Left lung (tissue), 10 donors: Measurements from ENCODE around the gene DPCD. TPM values are rescaled to one million over a fixed set of nuclear protein-coding genes. Genes with fewer than 3 reads are reported as not detected.
"Not testable (repeated sequence)": the region's sequence is repeated elsewhere in the genome, so short reads cannot be mapped to it uniquely, and the experiment has no call there.

Experiments
- ATAC-seq: fragments of 200-7000 bp; cut with Tn5 transposase; one replicate; pipeline ENCODE4 v1.9.1; 2020; ENCODE audit warnings: moderate library complexity
- DNase-seq, 4 donors: peaks; one replicate each; pipeline ENCODE4 v3.0.0-alpha.2; 2013 to 2020
- H3K27ac ChIP-seq, 2 donors: fragments of 200-600 bp; sonication (generic) in 1 of 2; one replicate each; pipeline versions ENCODE4 v1.5.0 to v1.8.0; 2020 to 2021
- H3K27me3 ChIP-seq, 2 donors: fragments of 200-600 bp; sonication (generic) in 1 of 2; one replicate each; pipeline versions ENCODE4 v1.5.0 to v1.8.0; 2020 to 2021
- H3K36me3 ChIP-seq, 2 donors: fragments of 200-600 bp; sonication (generic) in 1 of 2; one replicate each; pipeline versions ENCODE4 v1.5.0 to v1.8.0; 2020 to 2021
- H3K4me1 ChIP-seq, 2 donors: fragments of 200-600 bp; one replicate each; pipeline ENCODE4 v1.8.0; 2021
- H3K4me3 ChIP-seq, 2 donors: fragments of 200-600 bp; sonication (generic) in 1 of 2; one replicate each; pipeline versions ENCODE4 v1.5.0 to v1.8.0; 2020 to 2021; ENCODE audit warnings: mild to moderate bottlenecking in 1 of 2
- H3K9me3 ChIP-seq, 2 donors: fragments of 200-600 bp; sonication (generic) in 1 of 2; one replicate each; pipeline versions ENCODE4 v1.5.0 to v1.8.0; 2020 to 2021
- intact Hi-C, 2 donors: fragments of 100-400 bp; cut with DNase I; formaldehyde crosslinking; loops; one replicate each; pipeline versions ENCODE4 v1.11.2 to v1.14.2; 2022
- polyA plus RNA-seq, 6 donors: library from polyadenylated mRNA; unstranded; fragments of 120-200 nt; gene quantifications; one replicate each; pipeline ENCODE4 v1.2.1, GENCODE V29; 2013; ENCODE audit not compliant: insufficient read length in 6 of 6
- total RNA-seq, 2 donors: library from RNA; stranded (reverse); fragmentation: NEBNext Ultra II Directional; extraction: Animal tissue kit (Norgen Biotek cat#: 25700); gene quantifications; one replicate each; pipeline ENCODE4 v1.2.1, GENCODE V29; 2021
- TF ChIP-seq, protein P1 (sequence below), 2 donors: fragments of 200-600 bp; sonication (generic) in 1 of 2; IDR thresholded peaks; one replicate each; pipeline versions ENCODE4 v1.5.0 to v1.8.0; 2021; ENCODE audit warnings: antibody characterized with exemption in 2 of 2
- donor health status: DM: no; HTN: yes; CAD: no.
- donor health status: DM: no; HTN: no; CAD: no.

Gene DPCD
- total and polyA plus RNA-seq, 8 donors, result 13.5 to 36.1 (median 31.7) TPM

DNA sequence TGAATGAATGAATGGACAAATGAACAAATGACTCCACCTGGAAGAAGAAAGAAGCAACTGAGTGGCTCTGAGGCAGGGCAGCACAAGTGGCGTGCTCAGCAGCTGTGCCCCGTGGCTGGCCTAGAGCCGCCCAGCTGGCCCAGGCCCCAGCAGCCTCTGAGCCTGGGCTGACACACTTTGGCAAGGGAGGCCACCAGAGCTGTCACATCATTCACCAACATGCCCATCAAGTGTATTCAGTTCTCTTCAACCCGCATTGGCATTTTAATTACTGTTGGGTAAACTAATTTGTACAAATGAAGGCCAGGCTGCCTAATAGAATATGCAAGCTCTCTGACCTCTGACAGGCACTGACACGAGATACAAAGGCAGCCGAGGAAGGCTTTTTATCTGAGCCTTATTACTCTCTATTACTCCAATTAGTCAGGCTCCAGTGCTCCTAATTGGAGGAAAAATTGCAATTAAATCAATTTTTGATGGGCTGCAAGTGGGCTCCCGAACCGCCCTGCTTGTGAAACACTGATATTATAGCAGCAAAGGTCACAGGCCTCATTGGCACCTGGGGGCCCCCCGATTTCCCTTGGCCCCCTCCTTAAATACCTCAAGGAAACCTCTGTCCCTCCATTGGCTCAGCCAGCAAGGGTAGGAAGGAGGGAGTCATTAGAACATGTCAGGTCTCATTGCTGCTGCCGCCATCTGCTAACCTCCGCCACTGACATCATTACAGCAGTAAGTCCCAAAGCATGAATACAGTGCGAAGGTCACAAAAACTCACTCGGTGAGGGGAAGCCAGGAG, 41.9 kb downstream of the DPCD start:
- ATAC-seq (no peak), DNase-seq (no peak)
- no peaks in the 10 kb centered on the region for H3K9me3 ChIP-seq
- TF ChIP-seq, protein P1, sequence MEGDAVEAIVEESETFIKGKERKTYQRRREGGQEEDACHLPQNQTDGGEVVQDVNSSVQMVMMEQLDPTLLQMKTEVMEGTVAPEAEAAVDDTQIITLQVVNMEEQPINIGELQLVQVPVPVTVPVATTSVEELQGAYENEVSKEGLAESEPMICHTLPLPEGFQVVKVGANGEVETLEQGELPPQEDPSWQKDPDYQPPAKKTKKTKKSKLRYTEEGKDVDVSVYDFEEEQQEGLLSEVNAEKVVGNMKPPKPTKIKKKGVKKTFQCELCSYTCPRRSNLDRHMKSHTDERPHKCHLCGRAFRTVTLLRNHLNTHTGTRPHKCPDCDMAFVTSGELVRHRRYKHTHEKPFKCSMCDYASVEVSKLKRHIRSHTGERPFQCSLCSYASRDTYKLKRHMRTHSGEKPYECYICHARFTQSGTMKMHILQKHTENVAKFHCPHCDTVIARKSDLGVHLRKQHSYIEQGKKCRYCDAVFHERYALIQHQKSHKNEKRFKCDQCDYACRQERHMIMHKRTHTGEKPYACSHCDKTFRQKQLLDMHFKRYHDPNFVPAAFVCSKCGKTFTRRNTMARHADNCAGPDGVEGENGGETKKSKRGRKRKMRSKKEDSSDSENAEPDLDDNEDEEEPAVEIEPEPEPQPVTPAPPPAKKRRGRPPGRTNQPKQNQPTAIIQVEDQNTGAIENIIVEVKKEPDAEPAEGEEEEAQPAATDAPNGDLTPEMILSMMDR (IDR thresholded peaks at IDR 0.05), result no peak
- H3K27me3 ChIP-seq, result no peaks in the 10 kb centered on the region
- no peak overlapping the region for H3K27ac ChIP-seq
- H3K36me3 ChIP-seq, result peaks cover 0 to 20% of the 10 kb centered on the region in 2 donors
- H3K4me3 ChIP-seq, result no peak overlapping the region
- intact Hi-C loops, result no loop called here
- H3K4me1 ChIP-seq, result no peaks in the 10 kb centered on the region

DNA sequence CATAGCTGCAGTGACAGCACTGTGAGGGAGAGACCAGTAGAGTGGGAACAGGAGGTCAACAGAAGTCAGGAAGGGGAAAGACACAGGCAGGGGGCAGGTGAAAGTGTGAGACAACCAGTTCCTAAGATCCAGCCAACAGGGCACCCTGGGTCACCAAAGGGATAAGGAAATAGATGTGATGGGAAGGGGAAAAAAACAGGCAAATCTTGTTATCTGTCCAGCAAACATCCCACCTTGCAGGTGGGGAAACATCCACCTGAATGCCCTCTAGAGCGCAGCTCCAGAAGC, 42.5 kb downstream of the DPCD start:
- no peaks in the 10 kb centered on the region for H3K4me1 ChIP-seq
- DNase-seq, result no peak
- no peak overlapping the region for H3K27ac ChIP-seq
- intact Hi-C loops, result no loop called here
- H3K27me3 ChIP-seq, result no peaks in the 10 kb centered on the region
- H3K36me3 ChIP-seq, result peaks cover 0 to 18% of the 10 kb centered on the region in 2 donors
- no peak for ATAC-seq
- H3K9me3 ChIP-seq, result no peaks in the 10 kb centered on the region
- no peak overlapping the region for H3K4me3 ChIP-seq
- TF ChIP-seq, protein P1 (IDR thresholded peaks at IDR 0.05), result no peak

DNA sequence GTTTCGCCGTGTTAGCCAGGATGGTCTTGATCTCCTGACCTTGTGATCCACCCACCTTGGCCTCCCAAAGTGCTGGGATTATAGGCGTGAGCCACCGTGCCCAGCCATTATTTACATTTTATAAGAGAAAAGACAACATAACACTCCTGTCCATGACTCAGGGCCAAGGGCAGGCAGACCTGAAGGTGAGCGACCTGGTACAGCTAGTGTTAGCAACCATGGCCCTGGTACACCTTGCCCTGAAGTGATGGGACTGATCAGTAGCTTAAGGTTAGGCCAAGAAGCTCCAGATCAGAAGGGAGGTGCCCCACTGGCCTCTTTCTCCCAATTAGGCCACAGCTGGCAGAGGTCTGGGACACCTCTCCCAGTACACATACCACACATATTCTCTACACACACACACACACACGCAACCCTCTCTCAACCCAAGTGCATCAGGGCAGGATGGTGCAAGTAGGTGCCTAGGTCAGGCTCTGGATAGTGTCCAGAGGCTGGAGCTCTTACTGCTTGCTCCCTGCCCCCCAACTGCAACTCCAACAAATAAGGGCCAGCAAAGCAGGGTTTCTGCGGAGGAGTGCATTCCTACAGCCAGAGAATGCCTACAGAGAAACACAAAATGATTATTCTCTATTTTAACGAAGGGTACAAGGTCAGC, 43.8 kb downstream of the DPCD start:
- Histone ChIP-seq H3K9me3 (no peaks in the 10 kb centered on the region), H3K27ac (no peak overlapping the region), H3K27me3 (no peaks in the 10 kb centered on the region), H3K4me3 (no peak overlapping the region), H3K4me1 (no peaks in the 10 kb centered on the region), H3K36me3 (peaks cover 0 to 16% of the 10 kb centered on the region in 2 donors)
- intact Hi-C loops, result no loop called here
- TF ChIP-seq, protein P1 (IDR thresholded peaks at IDR 0.05), result no peak
- DNase-seq (no peak), ATAC-seq (peak; percentile 76)

DNA sequence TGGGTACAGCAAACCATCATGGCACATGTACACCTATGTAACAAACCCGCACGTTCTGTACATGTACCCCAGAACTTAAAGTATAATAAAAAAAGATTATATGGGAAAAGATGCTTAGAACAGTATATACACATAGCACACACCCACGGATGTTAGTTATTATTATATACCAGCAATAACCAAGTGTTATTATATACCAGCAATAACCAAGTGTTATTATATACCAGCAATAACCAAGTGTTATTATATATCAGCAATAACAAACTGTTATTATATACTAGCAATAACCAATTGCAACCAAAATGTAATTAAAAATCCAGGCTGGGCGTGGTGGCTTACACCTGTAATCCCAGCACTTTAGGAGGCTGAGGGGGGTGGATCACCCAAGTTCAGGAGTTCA, 45.4 kb downstream of the DPCD start:
- H3K36me3 ChIP-seq, result peaks cover 0 to 19% of the 10 kb centered on the region in 2 donors
- DNase-seq, H3K4me3 ChIP-seq, ATAC-seq, H3K27ac ChIP-seq, H3K9me3 ChIP-seq, H3K4me1 ChIP-seq, H3K27me3 ChIP-seq, intact Hi-C loops: not testable (repeated sequence)

DNA sequence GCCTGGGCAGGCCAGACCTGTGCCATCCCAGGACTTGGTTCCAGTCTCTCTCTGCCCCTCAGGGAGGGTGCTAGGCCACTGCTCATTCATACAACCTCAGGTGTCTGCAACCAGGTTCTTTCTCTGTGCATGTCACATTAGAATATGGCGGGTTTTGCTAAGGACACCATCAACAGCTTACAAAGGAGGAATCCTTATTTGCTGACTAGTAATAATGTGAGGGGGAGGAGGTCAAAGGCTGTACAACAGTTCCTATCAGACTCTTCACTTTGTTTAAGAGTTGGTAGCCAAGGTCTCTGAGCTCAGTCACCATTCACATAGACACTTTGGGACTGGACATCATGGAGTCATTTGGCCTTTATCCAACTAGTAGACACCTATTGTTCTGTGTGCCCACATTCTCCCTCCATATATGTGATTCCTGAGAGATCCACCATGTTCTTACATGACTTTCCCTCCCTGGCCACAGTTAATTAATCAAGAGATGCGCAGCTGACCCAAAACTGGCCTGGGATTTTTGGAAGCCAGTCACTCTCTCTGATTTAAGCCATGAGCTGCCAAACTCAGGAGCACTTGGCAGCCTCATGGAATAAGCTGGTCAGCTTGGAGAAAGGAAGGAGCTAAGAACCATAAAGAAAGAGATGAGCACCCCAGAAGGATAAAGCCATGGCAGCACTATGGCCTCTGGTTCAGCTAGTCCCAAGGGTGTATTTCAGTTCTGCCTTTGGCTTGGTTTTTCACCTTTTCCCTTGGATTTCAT, 51.2 kb downstream of the DPCD start:
- intact Hi-C loops, result no loop called here
- Histone ChIP-seq H3K4me3 (no peak overlapping the region), H3K36me3 (peaks cover 0 to 43% of the 10 kb centered on the region in 2 donors), H3K27me3 (no peaks in the 10 kb centered on the region), H3K27ac (no peak overlapping the region), H3K9me3 (no peaks in the 10 kb centered on the region), H3K4me1 (no peaks in the 10 kb centered on the region)
- TF ChIP-seq, protein P1 (IDR thresholded peaks at IDR 0.05), result no peak
- no peak for ATAC-seq
- no peak for DNase-seq
